ENCODE data around the gene HIBADH.

The HIBADH gene

GRCh38 chr7:27560706-27561235 is 101.9 kb downstream of the HIBADH start:
- Histone ChIP-seq H3K9me2 (replicated peaks; ENCODE audit: low read depth, low read length) (no peaks in the 10 kb centered on the region), H3K36me3 (ENCODE audit: insufficient read depth, low read length) (no peaks in the 10 kb centered on the region), H3K9ac (ENCODE audit: low read depth, low read length, poor library complexity, severe bottlenecking) (no peak overlapping the region), H3K4me1 (ENCODE audit: insufficient read depth, low read length, poor library complexity, severe bottlenecking) (no peaks in the 10 kb centered on the region), H3K4me3 (ENCODE audit: low read length, poor library complexity, severe bottlenecking) (no peak overlapping the region), H4K20me1 (ENCODE audit: insufficient read depth, low read length, poor library complexity, severe bottlenecking) (no peaks in the 10 kb centered on the region), H3K27me3 (ENCODE audit: insufficient read depth, low read length, poor library complexity, severe bottlenecking) (no peaks in the 10 kb centered on the region), H3K4me2 (ENCODE audit: low read depth, low read length, poor library complexity, severe bottlenecking) (no peak overlapping the region), H3K79me2 (ENCODE audit: insufficient read depth, low read length) (no peaks in the 10 kb centered on the region), H2AFZ (ENCODE audit: low read length) (no peak overlapping the region), H3F3A (ENCODE audit: low read depth) (no peaks in the 10 kb centered on the region), H3K9me3 (ENCODE audit: insufficient read depth, low read depth, low read length) (0 out of 2 replicates have a peak, but pooled peaks cover 7% of the 10 kb centered on the region)
- TF ChIP-seq CTCF (conservative IDR thresholded peaks at IDR 0.05; ENCODE audit: low read length) = 0 out of 2 replicates have a peak, but pooled peaks have one; percentile 16
- TF ChIP-seq EZH2phosphoT487 (IDR thresholded peaks at IDR 0.05; ENCODE audit: borderline replicate concordance) = no peak

GRCh38 chr7:27555670-27556069 is 107.0 kb downstream of the HIBADH start:
- H3K4me3 ChIP-seq (ENCODE audit: low read length, poor library complexity, severe bottlenecking) = no peak overlapping the region
- no peak overlapping the region for H2AFZ ChIP-seq (ENCODE audit: low read length)
- H3K27me3 ChIP-seq (ENCODE audit: insufficient read depth, low read length, poor library complexity, severe bottlenecking) = no peaks in the 10 kb centered on the region
- H3K4me1 ChIP-seq (ENCODE audit: insufficient read depth, low read length, poor library complexity, severe bottlenecking) = no peaks in the 10 kb centered on the region
- H3K79me2 ChIP-seq (ENCODE audit: insufficient read depth, low read length) = no peaks in the 10 kb centered on the region
- TF ChIP-seq CTCF (conservative IDR thresholded peaks at IDR 0.05; ENCODE audit: low read length) = no peak
- no peak for TF ChIP-seq EZH2phosphoT487 (IDR thresholded peaks at IDR 0.05; ENCODE audit: borderline replicate concordance)
- no peaks in the 10 kb centered on the region for H4K20me1 ChIP-seq (ENCODE audit: insufficient read depth, low read length, poor library complexity, severe bottlenecking)
- H3K9ac ChIP-seq (ENCODE audit: low read depth, low read length, poor library complexity, severe bottlenecking) = no peak overlapping the region
- no peaks in the 10 kb centered on the region for H3K9me3 ChIP-seq (ENCODE audit: insufficient read depth, low read depth, low read length)
- no peaks in the 10 kb centered on the region for H3F3A ChIP-seq (ENCODE audit: low read depth)
- no peaks in the 10 kb centered on the region for H3K9me2 ChIP-seq (replicated peaks; ENCODE audit: low read depth, low read length)
- H3K36me3 ChIP-seq (ENCODE audit: insufficient read depth, low read length) = no peaks in the 10 kb centered on the region
- no peak overlapping the region for H3K4me2 ChIP-seq (ENCODE audit: low read depth, low read length, poor library complexity, severe bottlenecking)

- no peaks in the 10 kb centered on the region for H4K20me1 ChIP-seq (ENCODE audit: insufficient read depth, low read length, poor library complexity, severe bottlenecking)
- no peaks in the 10 kb centered on the region for H3K27me3 ChIP-seq (ENCODE audit: insufficient read depth, low read length, poor library complexity, severe bottlenecking)
- no peak overlapping the region for H3K9ac ChIP-seq (ENCODE audit: low read depth, low read length, poor library complexity, severe bottlenecking)
- no peak overlapping the region for H2AFZ ChIP-seq (ENCODE audit: low read length)
- H3K4me1 ChIP-seq (ENCODE audit: insufficient read depth, low read length, poor library complexity, severe bottlenecking) = no peaks in the 10 kb centered on the region
- TF ChIP-seq EZH2phosphoT487 (IDR thresholded peaks at IDR 0.05; ENCODE audit: borderline replicate concordance) (no peak), CTCF (conservative IDR thresholded peaks at IDR 0.05; ENCODE audit: low read length) (no peak)
- H3K36me3 ChIP-seq (ENCODE audit: insufficient read depth, low read length) = no peaks in the 10 kb centered on the region
- no peaks in the 10 kb centered on the region for H3K9me2 ChIP-seq (replicated peaks; ENCODE audit: low read depth, low read length)
- no peaks in the 10 kb centered on the region for H3F3A ChIP-seq (ENCODE audit: low read depth)
- no peak overlapping the region for H3K4me3 ChIP-seq (ENCODE audit: low read length, poor library complexity, severe bottlenecking)
- no peaks in the 10 kb centered on the region for H3K79me2 ChIP-seq (ENCODE audit: insufficient read depth, low read length)
- no peaks in the 10 kb centered on the region for H3K9me3 ChIP-seq (ENCODE audit: insufficient read depth, low read depth, low read length)
- H3K4me2 ChIP-seq (ENCODE audit: low read depth, low read length, poor library complexity, severe bottlenecking) = no peak overlapping the region
Observed at GRCh38 chr7:27554826-27555225, 107.9 kb downstream of the HIBADH start.

Measured in Loucy (cell line).